GM12874 (cell line): ENCODE data around the gene CD99L2.

Experiments
- CTCF ChIP-seq: IDR thresholded peaks from 2 replicates; pipeline ENCODE4 v1.5.1; 2011; ENCODE audit warnings: low read depth, mild to moderate bottlenecking, control low read depth, low read length, moderate library complexity; ENCODE audit not compliant: insufficient read depth

CD99L2 gene

GRCh38 chrX:150730719-150731118 lies 167.7 kb downstream of the CD99L2 start:
- no peak for TF ChIP-seq CTCF

- TF ChIP-seq CTCF, result no peak
These were observed 168.5 kb downstream of the CD99L2 start for GRCh38 chrX:150729956-150730355.

GRCh38 chrX:150719621-150720020 lies 178.8 kb downstream of the CD99L2 start:
- TF ChIP-seq CTCF, result no peak
